ENCODE data around the gene RNF114. TPM values are rescaled to one million over a fixed set of nuclear protein-coding genes. Genes with fewer than 3 reads are reported as not detected.

The RNF114 gene
- polyA plus RNA-seq, 3 donors, result 128 to 164 (median 146) TPM

GRCh38 chr20:49925901-49926454 is 10.2 kb upstream of the RNF114 start:
- H3K36me3 Mint-ChIP-seq, result no peaks in the 10 kb centered on the region
- H2AFZ ChIP-seq (ENCODE audit: insufficient read depth, low read depth, low read length, poor library complexity, severe bottlenecking), result no peak overlapping the region
- H3K79me2 ChIP-seq (ENCODE audit: insufficient read depth, low read length), result no peaks in the 10 kb centered on the region
- peak overlapping the region in 3 of 7 donors; percentile 25 to 73 (median 63) for H3K27ac Mint-ChIP-seq
- DNase-seq, result peak in 2 of 3 donors; percentile 54 to 57
- 0% methylated on average over 1 of the region's 2 CpGs for WGBS (ENCODE audit: insufficient coverage)
- peaks cover 0 to 2% (median 0%) of the 10 kb centered on the region in 3 donors for H3K27me3 Mint-ChIP-seq (ENCODE audit: low read depth in 3 of 3)
- H4K20me1 ChIP-seq (ENCODE audit: insufficient read depth, low read length), result no peaks in the 10 kb centered on the region
- peaks cover 10 to 20% of the 10 kb centered on the region in 2 donors for H3K4me1 ChIP-seq (ENCODE audit: control insufficient read depth in 1 of 2, insufficient read depth in 2 of 2, low read length in 2 of 2)
- H3K36me3 ChIP-seq (replicated peaks in 1 of 2; ENCODE audit: control insufficient read depth in 1 of 2, insufficient read depth in 2 of 2, low read length in 2 of 2), result no peaks in the 10 kb centered on the region
- no peak overlapping the region for H3K27ac ChIP-seq (ENCODE audit: low read depth in 1 of 2, low read length in 2 of 2)
- H3K27me3 ChIP-seq (ENCODE audit: control insufficient read depth in 2 of 2, insufficient read depth in 2 of 2, low read length in 2 of 2), result no peaks in the 10 kb centered on the region
- peak overlapping the region in 1 of 2 donors; percentile 33 for H3K4me3 Mint-ChIP-seq
- no peaks in the 10 kb centered on the region for H3K9me3 Mint-ChIP-seq
- intact Hi-C loops (cut with micrococcal nuclease), result loop anchor here in 1 of 2 donors (5.0 kb wide), 1 partner anchor 314 kb away; no protein-coding TSS in a partner anchor
- TF ChIP-seq CTCF (IDR thresholded peaks at IDR 0.05), result no peak
- H3K4me1 Mint-ChIP-seq, result peaks cover 12% of the 10 kb centered on the region
- no peaks in the 10 kb centered on the region for H3K9me3 ChIP-seq (replicated peaks in 1 of 2; ENCODE audit: control insufficient read depth in 1 of 2, insufficient read depth in 1 of 2, low read length in 2 of 2)
- H3K9ac ChIP-seq (ENCODE audit: insufficient read depth, low read length, poor library complexity, severe bottlenecking), result no peak overlapping the region
- H3K4me3 ChIP-seq (replicated peaks in 1 of 3; ENCODE audit: low read depth in 2 of 3, low read length in 3 of 3), result peak overlapping the region in 1 of 3 experiments; percentile 4
- peak overlapping the region; percentile 29 for H3K4me2 ChIP-seq (replicated peaks; ENCODE audit: extremely low read depth, low read length, poor library complexity, severe bottlenecking)

- WGBS (ENCODE audit: insufficient coverage), result 9% methylated on average over 8 of the region's 15 CpGs
- H3K4me3 Mint-ChIP-seq, result no peak overlapping the region
These were observed 7.6 kb upstream of the RNF114 start for GRCh38 chr20:49928411-49929141.

More at GRCh38 chr20:49928411-49929141, 7.6 kb upstream of the RNF114 start:
- Histone ChIP-seq H3K4me3 (replicated peaks in 1 of 3; ENCODE audit: low read depth in 2 of 3, low read length in 3 of 3) (no peak overlapping the region), H3K9me3 (replicated peaks in 1 of 2; ENCODE audit: control insufficient read depth in 1 of 2, insufficient read depth in 1 of 2, low read length in 2 of 2) (no peaks in the 10 kb centered on the region), H3K36me3 (replicated peaks in 1 of 2; ENCODE audit: control insufficient read depth in 1 of 2, insufficient read depth in 2 of 2, low read length in 2 of 2) (no peaks in the 10 kb centered on the region), H4K20me1 (ENCODE audit: insufficient read depth, low read length) (no peaks in the 10 kb centered on the region), H3K4me1 (ENCODE audit: control insufficient read depth in 1 of 2, insufficient read depth in 2 of 2, low read length in 2 of 2) (peaks cover 10 to 20% of the 10 kb centered on the region in 2 donors), H3K9ac (ENCODE audit: insufficient read depth, low read length, poor library complexity, severe bottlenecking) (no peak overlapping the region), H3K27ac (ENCODE audit: low read depth in 1 of 2, low read length in 2 of 2) (no peak overlapping the region), H3K27me3 (ENCODE audit: control insufficient read depth in 2 of 2, insufficient read depth in 2 of 2, low read length in 2 of 2) (no peaks in the 10 kb centered on the region), H2AFZ (ENCODE audit: insufficient read depth, low read depth, low read length, poor library complexity, severe bottlenecking) (peak overlapping the region; percentile 4), H3K79me2 (ENCODE audit: insufficient read depth, low read length) (no peaks in the 10 kb centered on the region), H3K4me2 (replicated peaks; ENCODE audit: extremely low read depth, low read length, poor library complexity, severe bottlenecking) (peak overlapping the region; percentile 17)
- DNase-seq, result peak; percentile 65 to 77 (median 77)
- H3K9me3 Mint-ChIP-seq, result peaks cover 0 to 2% (median 0%) of the 10 kb centered on the region in 7 donors
- H3K36me3 Mint-ChIP-seq, result no peaks in the 10 kb centered on the region
- H3K27me3 Mint-ChIP-seq (ENCODE audit: low read depth in 3 of 3), result no peaks in the 10 kb centered on the region
- peak overlapping the region in 3 of 7 donors; percentile 63 to 72 (median 72) for H3K27ac Mint-ChIP-seq
- peaks cover 12% of the 10 kb centered on the region for H3K4me1 Mint-ChIP-seq
- intact Hi-C loops (cut with micrococcal nuclease), result loop anchor here in 1 of 2 donors (5.0 kb wide), 1 partner anchor 316 kb away; no protein-coding TSS in a partner anchor
- TF ChIP-seq CTCF (IDR thresholded peaks at IDR 0.05), result peak; percentile 87

Measured in CD14-positive monocyte (primary cell).